ENCODE data around the gene CREBRF. TPM values are rescaled to one million over a fixed set of nuclear protein-coding genes. Genes with fewer than 3 reads are reported as not detected.
"Not testable (repeated sequence)": the region's sequence is repeated elsewhere in the genome, so short reads cannot be mapped to it uniquely, and the experiment has no call there.

Gene CREBRF
- total RNA-seq, 2 donors from 2014 or later, result 12.2 to 12.7 TPM

GRCh38 chr5:173075137-173075843, 19.1 kb downstream of the CREBRF start:
- no peak overlapping the region for H3K27ac Mint-ChIP-seq
- 79 to 89% methylated on average over 4 to 5 of the region's 5 CpGs for WGBS, 2 experiments (ENCODE audit: insufficient coverage in 1 of 2, insufficient read length in 1 of 2)
- Histone ChIP-seq H3K4me3 (ENCODE audit: low read length) (no peak overlapping the region), H3K9ac (ENCODE audit: extremely low read depth, low read length, poor library complexity, severe bottlenecking) (no peak overlapping the region), H3K4me1 (ENCODE audit: control insufficient read depth, insufficient read depth, low read length) (peaks cover under 1% of the 10 kb centered on the region), H3K9me3 (ENCODE audit: control insufficient read depth, low read length) (no peaks in the 10 kb centered on the region), H3K27ac (ENCODE audit: low read depth, low read length) (no peak overlapping the region), H3K36me3 (ENCODE audit: control insufficient read depth, insufficient read depth, low read length) (no peaks in the 10 kb centered on the region), H3K27me3 (ENCODE audit: control insufficient read depth, insufficient read depth, low read length, poor library complexity, severe bottlenecking) (no peaks in the 10 kb centered on the region)
- DNase-seq, result no peak
- H3K27me3 Mint-ChIP-seq (ENCODE audit: insufficient read depth), result no peaks in the 10 kb centered on the region
- H3K4me3 Mint-ChIP-seq, result no peak overlapping the region
- H3K9me3 Mint-ChIP-seq, result peaks cover 8% of the 10 kb centered on the region
- peaks cover 5% of the 10 kb centered on the region for H3K4me1 Mint-ChIP-seq
- H3K36me3 Mint-ChIP-seq (ENCODE audit: low read depth), result peaks cover 2% of the 10 kb centered on the region
- TF ChIP-seq CTCF (conservative IDR thresholded peaks at IDR 0.05), result no peak

- DNase-seq, result no peak
- H3K4me3 ChIP-seq (ENCODE audit: low read length), result no peak overlapping the region
- no peak overlapping the region for H3K4me3 Mint-ChIP-seq
- no peak overlapping the region for H3K27ac Mint-ChIP-seq
- no peaks in the 10 kb centered on the region for H3K36me3 ChIP-seq (ENCODE audit: control insufficient read depth, insufficient read depth, low read length)
- no peaks in the 10 kb centered on the region for H3K27me3 ChIP-seq (ENCODE audit: control insufficient read depth, insufficient read depth, low read length, poor library complexity, severe bottlenecking)
- H3K9me3 ChIP-seq (ENCODE audit: control insufficient read depth, low read length), result no peaks in the 10 kb centered on the region
- H3K4me1 Mint-ChIP-seq, result peaks cover 12% of the 10 kb centered on the region
- 90 to 100% methylated on average over 1 to 4 of the region's 5 CpGs for WGBS, 2 experiments (ENCODE audit: insufficient coverage in 1 of 2, insufficient read length in 1 of 2)
- peaks cover 8% of the 10 kb centered on the region for H3K9me3 Mint-ChIP-seq
- H3K27me3 Mint-ChIP-seq (ENCODE audit: insufficient read depth), result no peaks in the 10 kb centered on the region
- no peak overlapping the region for H3K9ac ChIP-seq (ENCODE audit: extremely low read depth, low read length, poor library complexity, severe bottlenecking)
- H3K4me1 ChIP-seq (ENCODE audit: control insufficient read depth, insufficient read depth, low read length), result peaks cover 7% of the 10 kb centered on the region
- peaks cover 2% of the 10 kb centered on the region for H3K36me3 Mint-ChIP-seq (ENCODE audit: low read depth)
- TF ChIP-seq CTCF (conservative IDR thresholded peaks at IDR 0.05), result no peak
- no peak overlapping the region for H3K27ac ChIP-seq (ENCODE audit: low read depth, low read length)
These were observed 19.8 kb downstream of the CREBRF start for GRCh38 chr5:173075970-173076369.

DNA sequence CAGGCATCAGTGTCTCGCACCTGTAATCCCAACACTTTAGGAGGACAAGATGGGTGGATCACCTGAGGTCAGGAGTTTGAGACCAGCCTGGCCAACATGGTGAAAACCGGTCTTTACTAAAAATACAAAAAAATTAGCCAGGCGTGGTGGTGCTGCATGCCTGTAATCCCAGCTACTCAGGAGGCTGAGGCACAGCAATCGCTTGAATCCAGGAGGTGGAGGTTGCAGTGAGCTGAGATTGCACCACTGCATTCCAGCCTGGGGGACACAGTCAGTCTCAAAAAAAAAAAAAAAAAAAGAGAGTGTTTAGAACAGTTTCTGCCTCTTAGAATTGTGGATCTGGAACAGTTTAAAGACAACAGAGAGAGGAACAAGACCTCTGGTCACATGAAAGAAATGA, 20.3 kb downstream of the CREBRF start:
- H3K36me3 Mint-ChIP-seq (ENCODE audit: low read depth); H3K9me3 ChIP-seq (ENCODE audit: control insufficient read depth, low read length); H3K27ac Mint-ChIP-seq; H3K27me3 ChIP-seq (ENCODE audit: control insufficient read depth, insufficient read depth, low read length, poor library complexity, severe bottlenecking); DNase-seq; H3K27ac ChIP-seq (ENCODE audit: low read depth, low read length); H3K4me3 ChIP-seq (ENCODE audit: low read length); H3K9ac ChIP-seq (ENCODE audit: extremely low read depth, low read length, poor library complexity, severe bottlenecking); H3K9me3 Mint-ChIP-seq; H3K4me3 Mint-ChIP-seq; H3K4me1 ChIP-seq (ENCODE audit: control insufficient read depth, insufficient read depth, low read length); H3K36me3 ChIP-seq (ENCODE audit: control insufficient read depth, insufficient read depth, low read length); H3K27me3 Mint-ChIP-seq (ENCODE audit: insufficient read depth): not testable (repeated sequence)
- peaks cover 16% of the 10 kb centered on the region for H3K4me1 Mint-ChIP-seq
- WGBS, 2 experiments (ENCODE audit: insufficient coverage in 1 of 2, insufficient read length in 1 of 2), result 94 to 97% methylated on average over 4 of the region's 4 CpGs

- Histone ChIP-seq H3K9ac (ENCODE audit: extremely low read depth, low read length, poor library complexity, severe bottlenecking) (no peak overlapping the region), H3K4me3 (ENCODE audit: low read length) (no peak overlapping the region), H3K4me1 (ENCODE audit: control insufficient read depth, insufficient read depth, low read length) (peaks cover 9% of the 10 kb centered on the region), H3K27ac (ENCODE audit: low read depth, low read length) (no peak overlapping the region), H3K36me3 (ENCODE audit: control insufficient read depth, insufficient read depth, low read length) (peaks cover 3% of the 10 kb centered on the region), H3K9me3 (ENCODE audit: control insufficient read depth, low read length) (no peaks in the 10 kb centered on the region), H3K27me3 (ENCODE audit: control insufficient read depth, insufficient read depth, low read length, poor library complexity, severe bottlenecking) (no peaks in the 10 kb centered on the region)
- H3K27me3 Mint-ChIP-seq (ENCODE audit: insufficient read depth), result no peaks in the 10 kb centered on the region
- peaks cover 16% of the 10 kb centered on the region for H3K4me1 Mint-ChIP-seq
- peaks cover 7% of the 10 kb centered on the region for H3K36me3 Mint-ChIP-seq (ENCODE audit: low read depth)
- WGBS, 2 experiments (ENCODE audit: insufficient coverage in 1 of 2, insufficient read length in 1 of 2), result 88 to 89% methylated on average over 2 to 3 of the region's 3 CpGs
- no peak overlapping the region for H3K27ac Mint-ChIP-seq
- no peak for DNase-seq
- no peak for TF ChIP-seq CTCF (conservative IDR thresholded peaks at IDR 0.05)
- no peak overlapping the region for H3K4me3 Mint-ChIP-seq
- H3K9me3 Mint-ChIP-seq, result peaks cover 8% of the 10 kb centered on the region
These were observed 22.7 kb downstream of the CREBRF start for GRCh38 chr5:173078878-173079277.

All from endodermal cell (in vitro differentiated cells).